ENCODE data around the gene MOGAT1. TPM values are rescaled to one million over a fixed set of nuclear protein-coding genes. Genes with fewer than 3 reads are reported as not detected.

MOGAT1 gene
- not detected for total RNA-seq
- total RNA-seq (2013) = not detected

- Mint-ChIP-seq H3K27me3 (ENCODE audit: low read depth in 2 of 2) (peaks cover 45 to 84% of the 10 kb centered on the region in 2 donors), H3K36me3 (no peaks in the 10 kb centered on the region), H3K4me3 (no peak within 1 kb of the TSS), H3K4me1 (no peaks in the 10 kb centered on the region), H3K9me3 (no peaks in the 10 kb centered on the region), H3K27ac (no peak within 1 kb of the TSS)
- peaks cover 15% of the 10 kb centered on the region for H3K27me3 ChIP-seq (ENCODE audit: control insufficient read depth, insufficient read depth, low read length)
- peaks cover 4% of the 10 kb centered on the region for H3K4me1 ChIP-seq (ENCODE audit: control insufficient read depth, insufficient read depth, low read length)
- H3K4me3 ChIP-seq (ENCODE audit: low read length) = no peak within 1 kb of the TSS
- no peak for DNase-seq
- H3K9me3 ChIP-seq (ENCODE audit: control insufficient read depth, insufficient read depth, low read length) = no peaks in the 10 kb centered on the region
- no peak within 1 kb of the TSS for H3K27ac ChIP-seq (ENCODE audit: low read length)
- no peak for TF ChIP-seq CTCF (IDR thresholded peaks at IDR 0.05)
- 8% methylated on average over 66 of the region's 66 CpGs for WGBS (ENCODE audit: insufficient coverage)
- ATAC-seq = peak in 2 of 3 donors; percentile 41 to 55
- intact Hi-C loops (cut with micrococcal nuclease) = no loop called here
- no peaks in the 10 kb centered on the region for H3K36me3 ChIP-seq (ENCODE audit: control insufficient read depth, insufficient read depth, low read length)
Observed at GRCh38 chr2:222671259-222672067, at the start of gene MOGAT1. TSS of gene MOGAT1 (plus strand) at chr2:222671658. CDS start at chr2:222671786, 128 bp downstream.

- Histone ChIP-seq H3K4me3 (ENCODE audit: low read length) (no peak overlapping the region), H3K27me3 (ENCODE audit: control insufficient read depth, insufficient read depth, low read length) (no peaks in the 10 kb centered on the region), H3K36me3 (ENCODE audit: control insufficient read depth, insufficient read depth, low read length) (peaks cover 53% of the 10 kb centered on the region), H3K9me3 (ENCODE audit: control insufficient read depth, insufficient read depth, low read length) (no peaks in the 10 kb centered on the region), H3K27ac (ENCODE audit: low read length) (no peak overlapping the region), H3K4me1 (ENCODE audit: control insufficient read depth, insufficient read depth, low read length) (no peaks in the 10 kb centered on the region)
- no peak overlapping the region for H3K4me3 Mint-ChIP-seq
- no peaks in the 10 kb centered on the region for H3K4me1 Mint-ChIP-seq
- H3K27me3 Mint-ChIP-seq (ENCODE audit: low read depth in 2 of 2) = no peaks in the 10 kb centered on the region
- no peak for DNase-seq
- 99% methylated on average over 4 of the region's 4 CpGs for WGBS (ENCODE audit: insufficient coverage)
- no peak for ATAC-seq
- H3K27ac Mint-ChIP-seq = no peak overlapping the region
- intact Hi-C loops (cut with micrococcal nuclease) = no loop called here
- peaks cover 12% of the 10 kb centered on the region for H3K36me3 Mint-ChIP-seq
- no peak for TF ChIP-seq CTCF (IDR thresholded peaks at IDR 0.05)
- no peaks in the 10 kb centered on the region for H3K9me3 Mint-ChIP-seq
Observed at GRCh38 chr2:222621893-222622292, 49.6 kb upstream of the MOGAT1 start.

GRCh38 chr2:222622910-222623309 is 48.5 kb upstream of the MOGAT1 start:
- H3K27me3 ChIP-seq (ENCODE audit: control insufficient read depth, insufficient read depth, low read length) = no peaks in the 10 kb centered on the region
- Mint-ChIP-seq H3K4me3 (no peak overlapping the region), H3K27me3 (ENCODE audit: low read depth in 2 of 2) (no peaks in the 10 kb centered on the region), H3K9me3 (no peaks in the 10 kb centered on the region), H3K36me3 (peaks cover 17% of the 10 kb centered on the region), H3K4me1 (no peaks in the 10 kb centered on the region), H3K27ac (no peak overlapping the region)
- H3K4me3 ChIP-seq (ENCODE audit: low read length) = no peak overlapping the region
- H3K9me3 ChIP-seq (ENCODE audit: control insufficient read depth, insufficient read depth, low read length) = no peaks in the 10 kb centered on the region
- DNase-seq (no peak), ATAC-seq (no peak)
- WGBS (ENCODE audit: insufficient coverage) = no CpG with 5 or more reads among the region's 2 CpGs
- H3K27ac ChIP-seq (ENCODE audit: low read length) = no peak overlapping the region
- peaks cover 59% of the 10 kb centered on the region for H3K36me3 ChIP-seq (ENCODE audit: control insufficient read depth, insufficient read depth, low read length)
- TF ChIP-seq CTCF (IDR thresholded peaks at IDR 0.05) = no peak
- intact Hi-C loops (cut with micrococcal nuclease) = no loop called here
- no peaks in the 10 kb centered on the region for H3K4me1 ChIP-seq (ENCODE audit: control insufficient read depth, insufficient read depth, low read length)
